SU-DHL-6 (cell line): ENCODE results near the gene GRID1.

ENCODE experiments used
- CTCF ChIP-seq: fragments of 200-600 bp; sonication (generic); IDR thresholded peaks from one replicate; pipeline ENCODE4 v1.5.1; 2017; ENCODE audit warnings: antibody characterized with exemption, mild to moderate bottlenecking, low read length, moderate library complexity; ENCODE audit not compliant: insufficient read depth, poor library complexity, severe bottlenecking
- EZH2phosphoT487 ChIP-seq: fragments of 200-600 bp; sonication (generic), shearing (Covaris generic); conservative IDR thresholded peaks from 2 replicates; pipeline ENCODE4 v1.6.1; 2018; ENCODE audit warnings: mild to moderate bottlenecking, antibody characterized with exemption, low read length, moderate library complexity, mixed read lengths

GRCh38 chr10:86267286-86268195 lies 99.1 kb downstream of the GRID1 start:
- TF ChIP-seq CTCF, result no peak
- no peak for TF ChIP-seq EZH2phosphoT487
